ENCODE results near the gene CYBC1. TPM values are rescaled to one million over a fixed set of nuclear protein-coding genes. Genes with fewer than 3 reads are reported as not detected.

CYBC1 gene
- total and polyA plus RNA-seq, 4 donors = 23.2 to 45.6 (median 34.9) TPM

- no peak for TF ChIP-seq YY1 (IDR thresholded peaks at IDR 0.05)
- no peak for TF ChIP-seq HNF4G (IDR thresholded peaks at IDR 0.05)
- TF ChIP-seq FOXA1 (IDR thresholded peaks at IDR 0.05) = no peak
- no peak for TF ChIP-seq TAF1 (conservative IDR thresholded peaks at IDR 0.05)
- no peak for TF ChIP-seq SP1 (IDR thresholded peaks at IDR 0.05)
- TF ChIP-seq FOXA2 (IDR thresholded peaks at IDR 0.05) = no peak
- no peak for TF ChIP-seq GABPA (IDR thresholded peaks at IDR 0.05 in 1 of 2, conservative IDR thresholded peaks at IDR 0.05 in 1 of 2)
- TF ChIP-seq NR2F2 (IDR thresholded peaks at IDR 0.05) = no peak
- TF ChIP-seq EGR1 (IDR thresholded peaks at IDR 0.05; ENCODE audit: low read depth in 2 of 2) = no peak
- Histone ChIP-seq H3K36me3 (ENCODE audit: control insufficient read depth in 4 of 4, insufficient read depth in 3 of 4, low read depth in 1 of 4, low read length in 3 of 4) (peaks cover 0 to 12% (median 6%) of the 10 kb centered on the region in 4 donors), H3K4me3 (ENCODE audit: low read depth in 1 of 3, low read length in 3 of 3) (no peak overlapping the region), H3K4me1 (ENCODE audit: control insufficient read depth in 4 of 4, insufficient read depth in 4 of 4, low read length in 3 of 4) (peaks cover 17 to 45% (median 30%) of the 10 kb centered on the region in 4 donors), H3K27ac (ENCODE audit: low read depth in 1 of 2, low read length in 2 of 2) (no peak overlapping the region), H3K9ac (ENCODE audit: low read depth in 1 of 2, low read length in 2 of 2) (no peak overlapping the region), H3K9me3 (ENCODE audit: control insufficient read depth in 4 of 4, low read length in 3 of 4) (no peaks in the 10 kb centered on the region), H3K27me3 (ENCODE audit: control insufficient read depth in 4 of 4, insufficient read depth in 4 of 4, low read length in 3 of 4) (no peaks in the 10 kb centered on the region)
- no peak for DNase-seq (ENCODE audit: low spot score)
- 79% methylated on average over 17 of the region's 17 CpGs for WGBS
Observed at GRCh38 chr17:82440991-82441627, 9.4 kb downstream of the CYBC1 start.

- no peak for DNase-seq (ENCODE audit: low spot score)
- WGBS = 82% methylated on average over 22 of the region's 22 CpGs
Observed at GRCh38 chr17:82440469-82440981, 10.0 kb downstream of the CYBC1 start.

More at GRCh38 chr17:82440469-82440981, 10.0 kb downstream of the CYBC1 start:
- H3K4me3 ChIP-seq (ENCODE audit: low read depth in 1 of 3, low read length in 3 of 3) = no peak overlapping the region
- no peak overlapping the region for H3K9ac ChIP-seq (ENCODE audit: low read depth in 1 of 2, low read length in 2 of 2)
- H3K4me1 ChIP-seq (ENCODE audit: control insufficient read depth in 4 of 4, insufficient read depth in 4 of 4, low read length in 3 of 4) = peaks cover 11 to 44% (median 29%) of the 10 kb centered on the region in 4 donors
- H3K36me3 ChIP-seq (ENCODE audit: control insufficient read depth in 4 of 4, insufficient read depth in 3 of 4, low read depth in 1 of 4, low read length in 3 of 4) = peaks cover 0 to 12% (median 6%) of the 10 kb centered on the region in 4 donors
- H3K27ac ChIP-seq (ENCODE audit: low read depth in 1 of 2, low read length in 2 of 2) = no peak overlapping the region
- no peak for TF ChIP-seq SP1 (IDR thresholded peaks at IDR 0.05)
- no peak for TF ChIP-seq FOXA2 (IDR thresholded peaks at IDR 0.05)
- TF ChIP-seq HNF4A (conservative IDR thresholded peaks at IDR 0.05) = no peak
- no peak for TF ChIP-seq RXRA (IDR thresholded peaks at IDR 0.05)
- TF ChIP-seq ATF3 (IDR thresholded peaks at IDR 0.05) = no peak
- no peak for TF ChIP-seq TAF1 (conservative IDR thresholded peaks at IDR 0.05)
- TF ChIP-seq CTCF (IDR thresholded peaks at IDR 0.05; ENCODE audit: low read depth, low read length, missing input control) = no peak
- no peak for TF ChIP-seq GABPA (IDR thresholded peaks at IDR 0.05 in 1 of 2, conservative IDR thresholded peaks at IDR 0.05 in 1 of 2)
- TF ChIP-seq FOXA1 (IDR thresholded peaks at IDR 0.05) = no peak
- TF ChIP-seq NR2F2 (IDR thresholded peaks at IDR 0.05) = no peak
- no peak for TF ChIP-seq JUND (IDR thresholded peaks at IDR 0.05)
- TF ChIP-seq MAX (IDR thresholded peaks at IDR 0.05) = no peak
- no peak for TF ChIP-seq HNF4G (IDR thresholded peaks at IDR 0.05)
- no peak for TF ChIP-seq EGR1 (IDR thresholded peaks at IDR 0.05; ENCODE audit: low read depth in 2 of 2)
- no peak for TF ChIP-seq ZBTB33 (IDR thresholded peaks at IDR 0.05)
- TF ChIP-seq RAD21 (IDR thresholded peaks at IDR 0.05) = no peak
- no peak for TF ChIP-seq YY1 (IDR thresholded peaks at IDR 0.05)
- no peak for TF ChIP-seq REST (IDR thresholded peaks at IDR 0.05)
- no peaks in the 10 kb centered on the region for H3K9me3 ChIP-seq (ENCODE audit: control insufficient read depth in 4 of 4, low read length in 3 of 4)
- H3K27me3 ChIP-seq (ENCODE audit: control insufficient read depth in 4 of 4, insufficient read depth in 4 of 4, low read length in 3 of 4) = no peaks in the 10 kb centered on the region

Measured in liver (tissue), 9 donors.